MM.1S (cell line): ENCODE data around the gene USF1.

Experiments
- CTCF ChIP-seq: fragments of 300-600 bp; sonication (generic); IDR thresholded peaks from 2 replicates; pipeline ENCODE4 v1.5.1; 2016; ENCODE audit warnings: antibody characterized with exemption, low read length, mixed read lengths
- EZH2 ChIP-seq: fragments of 300-600 bp; sonication (generic); optimal IDR thresholded peaks from 2 replicates; pipeline ENCODE3; 2017; ENCODE audit warnings: low read depth, mild to moderate bottlenecking, antibody characterized with exemption, low read length, mixed read lengths
- EZH2phosphoT487 ChIP-seq: fragments of 300-600 bp; sonication (generic); IDR thresholded peaks from 2 replicates; pipeline ENCODE4 v1.6.1; 2018; ENCODE audit warnings: antibody characterized with exemption, low read length

- TF ChIP-seq CTCF = no peak
- TF ChIP-seq EZH2 = no peak
- TF ChIP-seq EZH2phosphoT487 = no peak
Measured at GRCh38 chr1:161052899-161053298, 7.1 kb upstream of the USF1 start.
